Hepatocyte (in vitro differentiated cells): ENCODE results near the gene SDF2. TPM values are rescaled to one million over a fixed set of nuclear protein-coding genes. Genes with fewer than 3 reads are reported as not detected.
"Not testable (repeated sequence)": the region's sequence is repeated elsewhere in the genome, so short reads cannot be mapped to it uniquely, and the experiment has no call there.

Source experiments
- DNase-seq: peaks from one replicate; pipeline ENCODE4 v3.0.0-alpha.2; 2016; ENCODE audit warnings: low spot score
- H2AFZ ChIP-seq: fragments of 200-600 bp; sonication (generic); 2 replicates; pipeline ENCODE4 v1.6.0; 2016; ENCODE audit warnings: antibody characterized with exemption, mild to moderate bottlenecking
- H3K27ac ChIP-seq: fragments of 200-600 bp; sonication (generic); 2 replicates; pipeline ENCODE4 v1.5.1; 2016; ENCODE audit warnings: mild to moderate bottlenecking
- H3K27me3 ChIP-seq: fragments of 200-600 bp; sonication (generic); 2 replicates; pipeline ENCODE4 v1.6.1; 2016
- H3K36me3 ChIP-seq: fragments of 200-600 bp; sonication (generic); replicated peaks from 2 replicates; pipeline ENCODE4 v1.5.1; 2016; ENCODE audit warnings: low read depth; ENCODE audit not compliant: insufficient read depth
- H3K4me1 ChIP-seq: fragments of 200-600 bp; sonication (generic); 2 replicates; pipeline ENCODE4 v1.5.1; 2016; ENCODE audit warnings: mild to moderate bottlenecking, moderate library complexity; ENCODE audit not compliant: insufficient read depth
- H3K4me2 ChIP-seq: fragments of 200-600 bp; sonication (generic); 2 replicates; pipeline ENCODE4 v1.6.0; 2016
- H3K4me3 ChIP-seq: fragments of 200-600 bp; sonication (generic); 2 replicates; pipeline ENCODE4 v1.5.1; 2016; ENCODE audit warnings: mild to moderate bottlenecking
- H3K79me2 ChIP-seq: fragments of 200-600 bp; sonication (generic); 2 replicates; pipeline ENCODE4 v1.6.0; 2017; ENCODE audit warnings: mild to moderate bottlenecking
- H3K9me2 ChIP-seq: fragments of 200-600 bp; sonication (generic); replicated peaks from 2 replicates; pipeline ENCODE4 v1.6.0; 2017; ENCODE audit warnings: mild to moderate bottlenecking; ENCODE audit not compliant: insufficient read depth
- H3K9me3 ChIP-seq: fragments of 200-600 bp; sonication (generic); 2 replicates; pipeline ENCODE4 v1.5.1; 2016; ENCODE audit warnings: low read depth, mild to moderate bottlenecking
- H4K20me1 ChIP-seq: fragments of 200-600 bp; sonication (generic); 2 replicates; pipeline ENCODE4 v1.6.0; 2016; ENCODE audit warnings: mild to moderate bottlenecking; ENCODE audit not compliant: insufficient read depth, poor library complexity, severe bottlenecking
- CTCF ChIP-seq: fragments of 200-600 bp; sonication (generic); IDR thresholded peaks from 2 replicates; pipeline ENCODE4 v1.5.1; 2016; ENCODE audit warnings: antibody characterized with exemption, mild to moderate bottlenecking; ENCODE audit not compliant: poor library complexity
- EZH2 ChIP-seq: fragments of 200-600 bp; sonication (generic); IDR thresholded peaks from 2 replicates; pipeline ENCODE4 v1.6.1; 2016; ENCODE audit warnings: antibody characterized with exemption, mild to moderate bottlenecking, borderline replicate concordance
- EZH2phosphoT487 ChIP-seq: fragments of 200-600 bp; sonication (generic); IDR thresholded peaks from one replicate; pipeline ENCODE4 v1.6.1; 2018; ENCODE audit warnings: antibody characterized with exemption, mild to moderate bottlenecking, low read depth, moderate library complexity; ENCODE audit not compliant: unreplicated experiment, severe bottlenecking
- WGBS: methylation state at CpG from one replicate; pipeline ENCODE4 v1.1.6; 2016; ENCODE audit warnings: low lambda C conversion rate; ENCODE audit errors: missing lambda C conversion rate; 5-methylcytosine and 5-hydroxymethylcytosine counted together
- polyA plus RNA-seq: library from polyadenylated mRNA; unstranded; fragments of >200 nt; fragmentation: Nextera tagmentation; extraction: Ambion mirVana; gene quantifications from 2 replicates; pipeline ENCODE4 v1.2.1, GENCODE V29; 2016
- total RNA-seq: library from RNA; depleted of rRNA; stranded (reverse); fragments of >200 nt; gene quantifications from 2 replicates; pipeline ENCODE4 v1.2.3, GENCODE V29; 2014

Gene SDF2
- total and polyA plus RNA-seq, 2 experiments from 2014 or later, result 78.6 to 148 TPM

- Histone ChIP-seq H3K4me2 (no peak overlapping the region), H3K4me1 (no peaks in the 10 kb centered on the region), H3K9me2 (no peaks in the 10 kb centered on the region), H3K36me3 (no peaks in the 10 kb centered on the region), H3K9me3 (no peaks in the 10 kb centered on the region), H3K4me3 (no peak overlapping the region), H4K20me1 (no peaks in the 10 kb centered on the region), H3K79me2 (no peaks in the 10 kb centered on the region), H2AFZ (no peak overlapping the region), H3K27me3 (no peaks in the 10 kb centered on the region), H3K27ac (no peak overlapping the region)
- 90% methylated on average over 2 of the region's 2 CpGs for WGBS
- no peak for DNase-seq
- TF ChIP-seq CTCF, result no peak
- TF ChIP-seq EZH2, result no peak
- no peak for TF ChIP-seq EZH2phosphoT487
Observed at GRCh38 chr17:28612531-28612930, 49.2 kb downstream of the SDF2 start.

DNA sequence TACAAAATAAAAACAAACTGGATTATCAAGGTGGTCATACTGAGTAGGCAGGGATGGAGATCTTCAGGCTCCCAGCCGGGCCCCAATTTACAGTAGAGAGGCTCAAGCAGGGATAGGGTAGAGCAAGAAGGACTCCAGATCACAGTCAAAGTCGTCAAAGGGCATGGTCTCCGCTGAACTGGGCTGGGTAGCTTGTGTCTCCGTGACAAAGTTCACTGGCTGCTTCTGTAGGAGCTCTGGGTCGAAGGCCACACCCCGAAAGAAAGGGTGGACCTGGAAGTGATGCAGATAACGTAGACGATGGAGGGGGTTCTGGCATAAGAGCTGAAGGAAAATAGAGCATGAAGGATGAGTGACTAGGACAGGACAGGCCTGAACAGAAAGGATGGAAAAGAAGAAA, 51.3 kb downstream of the SDF2 start:
- no peaks in the 10 kb centered on the region for H3K79me2 ChIP-seq
- no peak overlapping the region for H3K27ac ChIP-seq
- H3K9me3 ChIP-seq, result no peaks in the 10 kb centered on the region
- H3K36me3 ChIP-seq, result no peaks in the 10 kb centered on the region
- no peak overlapping the region for H3K4me3 ChIP-seq
- no peaks in the 10 kb centered on the region for H4K20me1 ChIP-seq
- DNase-seq, result no peak
- WGBS, result 83% methylated on average over 8 of the region's 8 CpGs
- TF ChIP-seq EZH2phosphoT487, result no peak
- TF ChIP-seq CTCF, result no peak
- TF ChIP-seq EZH2, result no peak
- no peaks in the 10 kb centered on the region for H3K27me3 ChIP-seq
- no peak overlapping the region for H2AFZ ChIP-seq
- H3K9me2 ChIP-seq, result no peaks in the 10 kb centered on the region
- no peaks in the 10 kb centered on the region for H3K4me1 ChIP-seq
- no peak overlapping the region for H3K4me2 ChIP-seq

DNA sequence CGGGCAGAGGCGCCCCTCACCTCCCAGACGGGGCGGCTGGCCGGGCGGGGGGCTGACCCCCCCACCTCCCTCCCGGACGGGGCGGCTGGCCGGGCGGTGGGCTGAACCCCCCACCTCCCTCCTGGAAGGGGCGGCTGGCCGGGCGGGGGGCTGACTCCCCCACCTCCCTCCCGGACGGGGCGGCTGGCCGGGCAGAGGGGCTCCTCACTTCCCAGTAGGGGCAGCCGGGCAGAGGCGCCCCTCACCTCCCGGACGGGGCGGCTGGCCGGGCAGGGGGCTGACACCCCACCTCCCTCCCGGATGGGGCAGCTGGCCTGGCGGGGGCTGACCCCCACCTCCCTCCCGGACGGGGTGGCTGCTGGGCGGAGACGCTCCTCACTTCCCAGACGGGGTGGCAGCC, 57.7 kb downstream of the SDF2 start:
- H3K9me3 ChIP-seq, DNase-seq, H2AFZ ChIP-seq, H4K20me1 ChIP-seq, H3K27me3 ChIP-seq, H3K27ac ChIP-seq, H3K79me2 ChIP-seq, H3K9me2 ChIP-seq, H3K4me2 ChIP-seq, H3K36me3 ChIP-seq, H3K4me1 ChIP-seq, H3K4me3 ChIP-seq: not testable (repeated sequence)
- no CpG with 5 or more reads among the region's 31 CpGs for WGBS

- no peaks in the 10 kb centered on the region for H4K20me1 ChIP-seq
- H2AFZ ChIP-seq, result peak overlapping the region; percentile 50
- H3K4me1 ChIP-seq, result no peaks in the 10 kb centered on the region
- no peaks in the 10 kb centered on the region for H3K36me3 ChIP-seq
- peaks cover 21% of the 10 kb centered on the region for H3K79me2 ChIP-seq
- peak; percentile 73 for DNase-seq
- peak overlapping the region; percentile 37 for H3K4me3 ChIP-seq
- peak overlapping the region; percentile 86 for H3K4me2 ChIP-seq
- H3K9me2 ChIP-seq, result no peaks in the 10 kb centered on the region
- no peaks in the 10 kb centered on the region for H3K9me3 ChIP-seq
- no peak for TF ChIP-seq EZH2phosphoT487
- TF ChIP-seq CTCF, result no peak
- TF ChIP-seq EZH2, result no peak
- H3K27me3 ChIP-seq, result no peaks in the 10 kb centered on the region
- 16% methylated on average over 40 of the region's 40 CpGs for WGBS
- H3K27ac ChIP-seq, result peak overlapping the region; percentile 90
Observed at GRCh38 chr17:28599311-28600184, 62.2 kb downstream of the SDF2 start.
